GM13976 (cell line): Measurements from ENCODE around the gene KRT82.

ENCODE experiments used
- DNase-seq: peaks from one replicate; pipeline ENCODE4 v3.0.0; 2012; ENCODE audit warnings: low spot score
- in situ Hi-C: fragments of 300-500 bp; cut with MboI; formaldehyde crosslinking; loops from one replicate; pipeline ENCODE4 v1.12.0; 2022; ENCODE audit warnings: low sequenced_read_pairs, mixed read lengths, inconsistent platforms; ENCODE audit not compliant: unreplicated experiment
- TF ChIP-seq, protein P1 (sequence below): IDR thresholded peaks from 2 replicates; pipeline ENCODE4 v1.5.1; 2012; ENCODE audit warnings: borderline replicate concordance, mild to moderate bottlenecking; ENCODE audit not compliant: insufficient read depth; ENCODE audit errors: extremely low read depth, missing control alignments, control extremely low read depth

The KRT82 gene

DNA sequence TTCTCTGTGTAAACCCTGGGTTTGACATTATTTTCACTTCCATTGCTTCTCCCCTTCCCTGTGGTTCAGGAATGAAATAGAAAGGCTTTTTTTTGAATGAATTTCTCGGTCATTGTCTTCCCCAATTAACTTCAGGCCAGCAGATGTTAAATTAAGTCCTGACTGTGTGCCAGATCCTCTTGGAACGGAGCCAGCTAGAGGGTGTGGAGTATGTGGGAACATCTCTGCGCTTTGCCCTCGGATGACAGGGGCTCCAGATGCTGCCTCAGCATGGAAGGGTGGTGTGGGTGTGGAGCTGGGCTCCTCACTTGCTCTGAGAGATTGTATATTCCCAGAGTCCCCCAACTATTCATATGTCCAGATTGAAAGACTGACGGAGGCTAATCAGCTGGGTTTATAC, 51.9 kb downstream of the KRT82 start:
- TF ChIP-seq, protein P1, sequence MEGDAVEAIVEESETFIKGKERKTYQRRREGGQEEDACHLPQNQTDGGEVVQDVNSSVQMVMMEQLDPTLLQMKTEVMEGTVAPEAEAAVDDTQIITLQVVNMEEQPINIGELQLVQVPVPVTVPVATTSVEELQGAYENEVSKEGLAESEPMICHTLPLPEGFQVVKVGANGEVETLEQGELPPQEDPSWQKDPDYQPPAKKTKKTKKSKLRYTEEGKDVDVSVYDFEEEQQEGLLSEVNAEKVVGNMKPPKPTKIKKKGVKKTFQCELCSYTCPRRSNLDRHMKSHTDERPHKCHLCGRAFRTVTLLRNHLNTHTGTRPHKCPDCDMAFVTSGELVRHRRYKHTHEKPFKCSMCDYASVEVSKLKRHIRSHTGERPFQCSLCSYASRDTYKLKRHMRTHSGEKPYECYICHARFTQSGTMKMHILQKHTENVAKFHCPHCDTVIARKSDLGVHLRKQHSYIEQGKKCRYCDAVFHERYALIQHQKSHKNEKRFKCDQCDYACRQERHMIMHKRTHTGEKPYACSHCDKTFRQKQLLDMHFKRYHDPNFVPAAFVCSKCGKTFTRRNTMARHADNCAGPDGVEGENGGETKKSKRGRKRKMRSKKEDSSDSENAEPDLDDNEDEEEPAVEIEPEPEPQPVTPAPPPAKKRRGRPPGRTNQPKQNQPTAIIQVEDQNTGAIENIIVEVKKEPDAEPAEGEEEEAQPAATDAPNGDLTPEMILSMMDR, result no peak
- in situ Hi-C loops, result no loop called here
- no peak for DNase-seq

DNA sequence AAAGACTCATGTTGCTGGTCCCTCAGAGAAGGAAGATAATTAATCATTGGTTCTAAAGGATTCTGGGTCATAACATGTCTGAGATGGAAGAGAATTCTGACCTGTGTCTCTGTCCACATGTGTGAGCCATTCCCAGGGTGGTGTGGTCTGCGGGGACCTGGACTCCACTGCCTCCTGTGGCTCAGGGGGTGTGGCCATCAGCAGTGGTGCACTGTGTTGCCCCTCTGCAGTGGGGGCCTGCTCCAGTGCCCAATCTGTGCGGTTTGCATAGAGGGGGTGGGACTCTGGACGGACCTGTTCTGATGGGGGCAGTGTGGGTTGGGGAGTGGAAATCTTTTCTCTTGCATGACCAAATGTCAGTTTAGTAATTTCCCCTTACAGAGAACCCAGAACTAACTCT, 52.4 kb downstream of the KRT82 start:
- in situ Hi-C loops, result no loop called here
- DNase-seq, result no peak
- TF ChIP-seq, protein P1, result no peak

DNA sequence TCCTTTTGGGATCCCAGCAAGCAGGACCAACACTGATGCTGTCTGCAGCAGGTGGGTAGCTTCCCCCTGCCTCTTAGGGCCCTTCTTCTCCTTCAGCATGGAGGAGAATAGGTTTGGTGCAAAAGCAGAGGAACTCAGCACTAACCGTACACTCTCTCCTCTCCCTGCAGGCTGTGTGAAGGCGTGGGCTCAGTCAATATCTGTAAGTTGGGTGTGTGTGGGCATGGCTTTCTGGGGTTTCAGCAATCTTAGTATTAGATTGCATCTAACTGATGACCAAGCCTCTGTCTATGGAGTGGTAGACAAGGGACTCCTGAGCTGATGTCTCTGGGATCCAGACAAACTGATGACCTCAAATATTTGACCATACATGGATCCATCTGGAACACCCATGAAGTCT, 53.2 kb downstream of the KRT82 start:
- in situ Hi-C loops, result no loop called here
- TF ChIP-seq, protein P1, result no peak
- DNase-seq, result no peak

DNA sequence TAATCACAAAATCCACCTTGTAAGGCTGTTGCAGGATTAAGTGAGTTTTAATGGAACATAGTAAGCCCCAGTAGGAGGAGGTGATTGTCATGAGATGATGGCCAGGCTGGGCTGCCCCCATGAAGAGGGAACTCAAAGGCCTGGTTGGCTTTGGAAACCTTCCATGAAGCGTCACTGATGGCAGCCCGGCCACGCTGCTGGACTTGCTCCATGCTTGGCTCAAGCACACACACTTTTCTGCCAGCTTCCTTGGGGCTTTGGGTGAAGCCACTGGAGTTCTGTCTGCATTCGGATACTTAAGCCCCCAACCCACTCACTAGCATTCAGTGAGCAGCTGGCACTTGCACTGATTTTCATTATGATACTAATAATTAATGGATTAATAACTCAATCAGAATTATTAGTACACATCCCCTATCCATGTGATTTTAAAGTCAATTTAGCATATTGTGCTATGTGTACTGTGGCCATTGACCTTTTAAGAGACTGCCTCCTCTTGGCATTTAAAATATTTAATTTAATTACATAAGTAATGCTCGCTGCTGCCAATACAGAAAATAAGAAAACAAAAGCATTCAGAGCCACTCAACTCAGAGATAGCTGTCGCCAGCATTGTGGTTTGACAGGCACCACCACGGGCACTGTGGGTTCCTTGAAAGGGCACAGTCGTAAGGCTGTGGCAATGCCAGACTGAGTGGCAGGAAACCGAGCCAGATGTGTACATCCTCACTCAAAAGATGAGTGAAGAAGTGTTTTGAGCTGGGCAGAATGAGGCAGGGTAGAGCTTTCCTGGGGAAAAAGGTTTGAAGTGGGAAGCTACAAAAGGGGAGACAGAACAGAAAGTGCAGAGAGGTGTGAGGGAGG, 54.7 kb downstream of the KRT82 start:
- TF ChIP-seq, protein P1, result no peak
- in situ Hi-C loops, result no loop called here
- no peak for DNase-seq

DNA sequence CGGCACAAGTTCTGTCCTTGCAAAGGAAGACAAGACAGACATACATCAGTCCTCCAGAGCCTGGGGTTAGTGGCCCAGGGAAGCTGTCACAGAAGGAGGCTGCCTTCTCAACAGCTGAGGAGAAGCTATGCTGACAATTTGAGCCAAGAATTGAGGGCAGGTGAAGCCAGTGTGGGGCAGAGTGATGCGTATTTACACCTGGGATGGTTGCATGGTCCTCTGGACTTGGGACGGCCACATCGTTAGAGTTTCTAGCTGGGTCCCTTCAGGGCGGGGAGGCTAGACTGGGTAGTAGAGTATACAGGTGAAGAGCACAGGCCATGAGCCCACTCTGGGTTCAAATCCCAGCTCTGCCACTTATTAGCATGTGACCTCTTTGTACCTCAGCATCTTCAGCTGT, 55.3 kb downstream of the KRT82 start:
- in situ Hi-C loops, result no loop called here
- TF ChIP-seq, protein P1, result no peak

DNA sequence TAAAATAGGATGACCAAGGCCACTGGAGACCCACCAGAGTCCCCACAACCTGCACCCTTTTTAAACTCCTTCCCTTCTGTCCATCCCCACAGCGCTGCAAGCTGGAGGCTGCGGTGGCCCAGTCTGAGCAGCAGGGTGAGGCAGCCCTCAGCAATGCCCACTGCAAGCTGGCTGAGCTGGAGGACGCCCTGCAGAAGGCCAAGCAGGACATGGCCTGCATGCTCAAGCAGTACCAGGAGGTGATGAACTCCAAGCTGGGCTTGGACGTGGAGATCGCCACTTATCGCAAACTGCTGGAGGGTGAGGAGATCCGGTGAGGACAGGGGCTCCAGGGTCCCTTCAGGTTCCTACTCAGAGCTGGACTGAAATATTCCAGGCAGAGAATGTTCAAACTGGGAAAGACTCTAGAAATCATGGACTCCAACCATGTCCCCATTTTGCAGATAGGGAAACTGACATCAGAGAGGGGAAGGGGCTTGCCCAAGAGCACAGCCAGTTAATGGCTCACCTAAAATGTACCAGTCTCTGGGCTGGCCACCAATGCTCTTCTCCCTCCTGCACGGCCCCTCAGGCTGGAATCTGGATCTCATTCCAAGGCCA, 56.0 kb downstream of the KRT82 start:
- TF ChIP-seq, protein P1, result no peak
- no peak for DNase-seq
- in situ Hi-C loops, result no loop called here

More for the DNA sequence above, 55.3 kb downstream of the KRT82 start:
- DNase-seq, result no peak
